Colonic mucosa (tissue), 4 donors: ENCODE measurements around the gene MAP3K10. TPM values are rescaled to one million over a fixed set of nuclear protein-coding genes. Genes with fewer than 3 reads are reported as not detected.

Experiments
- DNase-seq: peaks from one replicate; pipeline ENCODE4 v3.0.0-alpha.2; 2020
- H3K27ac ChIP-seq: fragments of 200-600 bp; one replicate; pipeline ENCODE4 v1.8.0; 2021
- H3K27me3 ChIP-seq: fragments of 200-600 bp; one replicate; pipeline ENCODE4 v1.8.0; 2021
- H3K36me3 ChIP-seq: fragments of 200-600 bp; one replicate; pipeline ENCODE4 v1.8.0; 2021
- H3K4me1 ChIP-seq: fragments of 200-600 bp; one replicate; pipeline ENCODE4 v1.8.0; 2021; ENCODE audit warnings: mild to moderate bottlenecking
- H3K4me3 ChIP-seq: fragments of 200-600 bp; one replicate; pipeline ENCODE4 v1.8.0; 2021
- H3K9ac ChIP-seq, 2 donors: one replicate each; pipeline ENCODE4 v1.7.0; 2013; ENCODE audit warnings: control low read depth in 2 of 2, low read depth in 2 of 2, low read length in 2 of 2
- H3K9me3 ChIP-seq: fragments of 200-600 bp; one replicate; pipeline ENCODE4 v1.8.0; 2021
- intact Hi-C: fragments of 100-400 bp; cut with DNase I; formaldehyde crosslinking; loops from one replicate; pipeline ENCODE4 v1.14.1; 2022
- total RNA-seq, 2 donors: library from RNA; stranded (reverse); fragmentation: NEBNext Ultra II Directional in 1 of 2; extraction: Animal tissue kit (Norgen Biotek cat#: 25700) in 1 of 2; gene quantifications; one replicate each; pipeline ENCODE4 v1.2.1, GENCODE V29; 2021
- TF ChIP-seq, protein P1 (sequence below): fragments of 200-600 bp; IDR thresholded peaks from one replicate; pipeline ENCODE4 v1.8.0; 2022; ENCODE audit warnings: antibody characterized with exemption, mild to moderate bottlenecking
- donor health status: healthy.
- donor health status: DM: no; HTN: no; CAD: no.
- donor health status: DM: no; HTN: no; CAD: no.

The MAP3K10 gene
- total RNA-seq, 2 donors from 2014 or later, result 9.1 to 10.9 TPM

DNA sequence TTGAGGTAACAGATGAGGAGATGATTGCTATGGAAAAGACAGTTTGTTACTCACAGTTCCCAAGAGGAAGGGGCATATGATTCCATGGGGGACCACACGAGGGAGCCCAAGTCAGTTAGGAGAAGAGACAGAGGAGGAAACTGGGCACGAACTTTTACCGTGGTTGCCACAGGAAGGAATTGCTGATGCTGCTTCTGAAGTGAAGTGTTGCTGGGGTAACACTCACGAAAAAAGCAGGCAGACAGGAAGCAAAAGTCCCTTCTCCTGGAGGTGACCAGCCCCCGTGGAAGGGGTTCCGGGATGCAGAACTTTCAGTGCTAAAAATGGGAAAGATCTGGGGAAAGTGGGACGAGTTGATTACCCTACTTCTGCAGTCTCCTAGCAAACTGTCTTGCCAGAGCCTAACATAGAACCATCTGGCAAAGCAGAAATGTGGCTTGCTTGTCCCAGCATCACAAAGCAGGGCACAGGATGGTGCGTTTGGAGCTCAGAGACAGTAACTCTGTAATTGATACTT, 35.4 kb upstream of the MAP3K10 start:
- no peaks in the 10 kb centered on the region for H3K9me3 ChIP-seq
- intact Hi-C loops, result no loop called here

DNA sequence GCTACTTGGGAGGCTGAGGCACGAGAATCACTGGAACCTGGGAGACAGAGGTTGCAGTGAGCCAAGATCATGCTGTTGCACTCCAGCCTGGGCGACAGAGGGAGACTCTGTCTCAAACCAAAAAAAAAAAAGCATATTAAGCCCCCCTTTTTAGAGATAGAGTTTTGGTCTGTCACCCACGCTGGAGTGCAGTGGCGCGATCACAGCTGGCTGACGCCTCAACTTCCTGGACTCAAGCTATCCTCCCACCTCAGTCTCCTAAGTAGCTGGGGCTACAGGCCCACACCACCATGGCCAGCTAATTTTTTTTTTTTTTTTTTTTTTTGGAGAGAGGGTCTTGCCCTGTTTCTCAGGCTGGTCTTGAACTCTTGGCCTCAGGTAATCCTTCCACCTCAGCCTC, 34.2 kb upstream of the MAP3K10 start:
- TF ChIP-seq, protein P1, sequence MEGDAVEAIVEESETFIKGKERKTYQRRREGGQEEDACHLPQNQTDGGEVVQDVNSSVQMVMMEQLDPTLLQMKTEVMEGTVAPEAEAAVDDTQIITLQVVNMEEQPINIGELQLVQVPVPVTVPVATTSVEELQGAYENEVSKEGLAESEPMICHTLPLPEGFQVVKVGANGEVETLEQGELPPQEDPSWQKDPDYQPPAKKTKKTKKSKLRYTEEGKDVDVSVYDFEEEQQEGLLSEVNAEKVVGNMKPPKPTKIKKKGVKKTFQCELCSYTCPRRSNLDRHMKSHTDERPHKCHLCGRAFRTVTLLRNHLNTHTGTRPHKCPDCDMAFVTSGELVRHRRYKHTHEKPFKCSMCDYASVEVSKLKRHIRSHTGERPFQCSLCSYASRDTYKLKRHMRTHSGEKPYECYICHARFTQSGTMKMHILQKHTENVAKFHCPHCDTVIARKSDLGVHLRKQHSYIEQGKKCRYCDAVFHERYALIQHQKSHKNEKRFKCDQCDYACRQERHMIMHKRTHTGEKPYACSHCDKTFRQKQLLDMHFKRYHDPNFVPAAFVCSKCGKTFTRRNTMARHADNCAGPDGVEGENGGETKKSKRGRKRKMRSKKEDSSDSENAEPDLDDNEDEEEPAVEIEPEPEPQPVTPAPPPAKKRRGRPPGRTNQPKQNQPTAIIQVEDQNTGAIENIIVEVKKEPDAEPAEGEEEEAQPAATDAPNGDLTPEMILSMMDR, result no peak
- no peaks in the 10 kb centered on the region for H3K27me3 ChIP-seq
- no peak overlapping the region for H3K9ac ChIP-seq
- intact Hi-C loops, result no loop called here
- no peaks in the 10 kb centered on the region for H3K9me3 ChIP-seq
- no peak for DNase-seq
- no peaks in the 10 kb centered on the region for H3K4me1 ChIP-seq
- H3K36me3 ChIP-seq, result no peaks in the 10 kb centered on the region
- H3K4me3 ChIP-seq, result no peak overlapping the region
- H3K27ac ChIP-seq, result no peak overlapping the region

More for the DNA sequence above, 35.4 kb upstream of the MAP3K10 start:
- TF ChIP-seq, protein P1, result no peak
- H3K9ac ChIP-seq, result no peak overlapping the region
- no peak overlapping the region for H3K27ac ChIP-seq
- no peaks in the 10 kb centered on the region for H3K36me3 ChIP-seq
- H3K4me3 ChIP-seq, result no peak overlapping the region
- no peaks in the 10 kb centered on the region for H3K4me1 ChIP-seq
- DNase-seq, result no peak
- H3K27me3 ChIP-seq, result no peaks in the 10 kb centered on the region

DNA sequence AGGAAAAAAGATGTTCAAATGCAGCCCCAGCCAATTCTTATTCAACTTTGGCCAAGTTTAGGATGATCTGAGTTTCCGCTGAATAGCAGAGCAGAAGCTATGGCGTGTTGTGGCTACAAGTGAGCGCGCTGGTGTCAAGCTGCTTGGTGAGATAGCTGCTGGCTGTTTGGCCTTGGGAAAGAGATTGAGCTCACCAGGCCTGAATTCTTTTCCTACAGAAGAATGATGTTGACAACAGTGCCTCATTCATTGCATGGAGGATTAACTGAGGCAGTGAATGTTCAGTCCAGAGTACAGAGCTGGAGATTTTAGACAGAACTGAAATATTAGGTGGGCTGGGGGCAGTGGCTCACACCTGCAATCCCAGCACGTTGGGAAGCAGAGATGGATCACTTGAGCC, 31.5 kb upstream of the MAP3K10 start:
- intact Hi-C loops, result no loop called here
- Histone ChIP-seq H3K9ac (no peak overlapping the region), H3K27me3 (no peaks in the 10 kb centered on the region), H3K4me3 (no peak overlapping the region), H3K36me3 (no peaks in the 10 kb centered on the region), H3K9me3 (no peaks in the 10 kb centered on the region), H3K4me1 (no peaks in the 10 kb centered on the region), H3K27ac (no peak overlapping the region)
- TF ChIP-seq, protein P1, result no peak
- DNase-seq, result no peak

DNA sequence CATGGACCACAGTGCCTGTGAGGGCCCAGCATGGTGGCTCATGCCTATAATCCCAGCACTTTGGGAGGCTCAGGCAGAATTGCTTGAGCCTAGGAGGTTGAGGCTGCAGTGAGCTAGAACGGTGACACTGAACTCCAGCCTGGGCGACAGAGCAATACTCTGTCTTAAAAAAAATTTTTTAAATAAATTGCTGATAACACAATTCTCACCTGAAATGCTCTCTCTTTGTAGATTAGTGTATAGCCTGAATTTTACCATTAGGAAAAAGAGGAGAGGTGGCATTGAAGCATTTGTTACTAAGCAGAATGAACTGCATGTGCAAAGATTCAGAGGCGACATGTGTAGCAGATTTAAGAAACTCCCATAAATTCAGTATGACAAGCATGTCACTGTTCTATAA, 29.1 kb upstream of the MAP3K10 start:
- Histone ChIP-seq H3K27me3 (no peaks in the 10 kb centered on the region), H3K36me3 (no peaks in the 10 kb centered on the region), H3K4me1 (no peaks in the 10 kb centered on the region), H3K9me3 (no peaks in the 10 kb centered on the region), H3K9ac (no peak overlapping the region), H3K4me3 (no peak overlapping the region), H3K27ac (no peak overlapping the region)
- intact Hi-C loops, result no loop called here
- TF ChIP-seq, protein P1, result no peak
- DNase-seq, result no peak

DNA sequence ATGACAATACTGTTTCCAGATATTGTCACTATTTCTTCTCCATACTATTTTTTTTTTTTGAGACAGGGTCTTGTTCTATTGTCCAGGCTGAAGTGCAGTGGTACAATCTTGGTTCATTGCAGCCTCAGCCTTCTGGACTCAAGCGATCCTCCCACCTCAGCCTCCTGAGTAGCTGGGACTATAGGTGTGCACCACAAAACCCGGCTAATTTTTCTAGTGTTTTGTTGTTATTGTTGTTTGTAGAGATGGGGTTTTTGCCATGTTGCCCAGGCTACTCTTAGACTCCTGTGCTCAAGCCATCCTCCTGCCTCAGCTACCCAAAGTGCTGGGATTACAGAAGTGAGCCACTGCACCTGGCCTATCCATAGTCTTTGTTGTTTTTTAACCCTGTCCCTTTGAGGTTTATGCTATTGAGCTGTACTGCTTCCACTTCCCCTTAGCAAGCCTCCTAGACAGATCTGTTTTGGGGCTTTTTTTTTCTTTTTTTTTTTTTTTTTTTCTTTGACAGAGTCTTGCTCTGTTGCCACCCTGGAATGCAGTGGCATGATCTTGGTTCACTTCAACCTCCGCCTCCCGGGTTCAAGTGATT, 27.6 kb upstream of the MAP3K10 start:
- Histone ChIP-seq H3K4me3 (no peak overlapping the region), H3K9ac (no peak overlapping the region), H3K27ac (no peak overlapping the region), H3K36me3 (no peaks in the 10 kb centered on the region), H3K9me3 (no peaks in the 10 kb centered on the region), H3K27me3 (no peaks in the 10 kb centered on the region), H3K4me1 (no peaks in the 10 kb centered on the region)
- intact Hi-C loops, result no loop called here
- no peak for DNase-seq
- TF ChIP-seq, protein P1, result no peak
